GM19025 (cell line): ENCODE data around the gene TRANK1.

ENCODE experiments used
- ATAC-seq: cut with Tn5 transposase; IDR thresholded peaks from one replicate; pipeline ENCODE4 v1.9.1; 2021; ENCODE audit warnings: mild to moderate bottlenecking, low read depth, moderate library complexity; ENCODE audit not compliant: unreplicated experiment

The TRANK1 gene

DNA sequence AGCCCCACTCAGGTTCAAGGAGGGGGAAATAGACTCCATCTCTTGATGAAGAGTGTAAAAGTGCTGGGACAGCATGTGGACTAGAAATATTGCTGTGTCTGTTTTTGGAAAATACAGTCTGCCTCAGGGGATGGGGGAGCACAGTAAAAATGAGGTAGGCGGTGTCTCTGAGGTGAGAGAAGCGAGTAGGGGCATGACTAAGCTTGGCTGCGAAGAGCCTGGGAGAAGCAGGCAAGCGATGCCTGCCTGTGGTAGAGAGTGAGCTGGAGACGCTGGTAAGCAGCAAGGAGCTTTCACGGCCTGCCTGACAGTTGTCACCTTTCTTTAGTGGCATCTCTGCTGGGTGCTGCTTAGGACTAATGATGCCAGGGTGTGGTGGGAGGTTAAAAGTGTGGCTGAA is 131.5 kb downstream of the TRANK1 start:
- ATAC-seq = no peak

DNA sequence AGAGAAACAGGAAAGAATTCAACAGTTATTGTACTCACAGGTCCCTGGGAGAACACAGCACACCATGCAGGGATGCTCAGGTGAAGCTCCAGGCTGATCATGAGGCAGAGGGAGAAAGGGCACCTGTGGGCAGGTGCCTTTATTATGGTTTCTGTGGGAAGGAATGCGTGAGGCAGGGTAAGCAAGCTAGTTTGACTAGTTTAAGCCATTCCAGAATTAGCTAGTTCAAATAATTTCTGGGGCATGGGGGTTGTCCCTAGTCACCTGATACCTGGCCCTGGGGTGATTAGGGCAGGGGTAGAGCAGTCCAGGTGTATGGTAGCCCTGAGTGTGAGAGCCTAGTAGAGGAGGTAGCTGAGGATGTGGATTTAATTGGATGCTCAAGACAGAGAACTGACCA is 132.6 kb downstream of the TRANK1 start:
- ATAC-seq = no peak

DNA sequence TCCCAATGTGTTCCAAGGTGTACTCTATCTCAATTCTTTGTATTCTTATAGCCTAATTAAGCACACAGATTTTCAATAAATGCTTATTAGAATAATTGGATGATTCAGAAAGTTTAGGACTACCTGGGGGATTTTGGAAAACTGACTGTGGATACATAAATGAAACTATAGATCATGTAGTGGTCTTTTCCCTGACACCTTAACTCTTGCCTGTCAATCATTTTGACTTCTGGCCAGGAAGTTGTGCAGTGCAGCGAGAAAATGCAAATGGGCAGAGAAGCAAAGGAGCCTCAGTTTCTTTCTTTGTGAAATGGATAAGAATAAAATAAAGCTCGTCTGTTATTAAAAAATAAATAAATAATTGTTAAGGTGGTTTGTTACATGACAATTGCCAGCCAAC is 133.1 kb downstream of the TRANK1 start:
- no peak for ATAC-seq

DNA sequence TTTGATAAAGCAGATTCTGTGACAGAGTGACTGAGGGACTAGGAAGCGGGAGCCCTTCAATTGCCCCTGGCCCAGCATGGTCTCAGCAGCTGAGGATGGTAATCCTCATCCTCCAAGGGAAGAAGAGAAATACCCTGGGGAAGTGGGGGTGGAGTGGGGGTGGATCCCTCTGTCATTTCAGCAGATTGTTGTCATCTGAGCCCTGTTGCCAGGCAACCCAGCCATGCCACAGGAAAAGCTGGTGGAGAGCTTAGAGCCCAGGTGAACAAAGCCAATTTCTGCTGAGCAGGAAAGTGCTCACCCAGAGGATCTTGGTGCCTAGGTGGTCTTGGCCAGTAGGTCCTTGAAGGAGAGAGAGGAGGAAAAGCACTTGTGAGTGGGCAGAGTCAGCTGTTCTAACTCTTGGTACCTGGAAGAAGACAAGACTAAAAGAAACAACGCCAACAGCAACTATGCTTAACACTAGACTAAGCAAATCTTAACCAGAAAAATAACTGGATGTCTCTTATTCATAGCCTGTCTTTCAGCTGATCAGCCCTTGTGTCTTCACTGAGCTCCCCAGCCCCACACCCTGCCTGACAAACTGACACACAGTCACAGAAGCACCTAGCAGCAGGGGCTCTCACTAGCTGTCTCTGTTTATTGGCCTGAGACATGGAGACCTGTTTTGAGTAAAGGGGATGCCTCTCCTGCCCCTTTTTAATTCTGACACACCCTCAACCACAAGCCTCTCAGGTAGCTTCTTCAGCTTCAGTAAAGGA is 140.4 kb downstream of the TRANK1 start:
- ATAC-seq = no peak

DNA sequence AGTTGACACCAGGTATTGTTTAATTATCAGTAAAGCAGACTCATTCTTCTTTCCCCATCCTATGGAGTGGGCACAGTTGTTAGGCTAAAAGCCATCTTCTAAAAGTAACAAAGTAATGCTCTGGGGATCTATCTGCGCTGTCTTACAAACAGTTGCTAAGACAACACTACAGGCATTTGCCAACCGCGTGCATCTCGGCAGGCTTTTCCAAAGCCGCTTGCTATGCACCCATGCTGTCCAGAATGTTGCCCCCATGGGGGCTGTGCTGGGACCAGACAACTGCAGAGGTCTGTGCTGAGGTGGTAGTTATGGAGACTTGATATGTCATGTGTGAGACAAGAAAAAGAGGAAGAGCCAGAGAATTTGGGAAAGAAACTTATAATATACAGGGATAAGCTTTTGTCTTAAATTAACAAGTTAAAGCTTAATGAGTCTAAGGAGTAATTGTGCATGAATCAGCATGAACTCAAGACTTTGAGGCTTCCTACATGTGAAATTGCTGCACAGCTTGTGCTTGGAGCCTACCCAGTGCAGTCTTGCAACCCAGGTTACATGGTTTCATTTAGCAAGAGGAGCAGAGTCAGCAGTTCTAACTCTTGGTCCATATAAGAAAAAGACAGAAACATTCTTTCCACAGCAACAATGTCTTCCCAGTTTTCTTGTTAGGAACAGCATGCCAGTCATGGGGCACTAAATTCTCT is 141.6 kb downstream of the TRANK1 start:
- ATAC-seq = no peak

DNA sequence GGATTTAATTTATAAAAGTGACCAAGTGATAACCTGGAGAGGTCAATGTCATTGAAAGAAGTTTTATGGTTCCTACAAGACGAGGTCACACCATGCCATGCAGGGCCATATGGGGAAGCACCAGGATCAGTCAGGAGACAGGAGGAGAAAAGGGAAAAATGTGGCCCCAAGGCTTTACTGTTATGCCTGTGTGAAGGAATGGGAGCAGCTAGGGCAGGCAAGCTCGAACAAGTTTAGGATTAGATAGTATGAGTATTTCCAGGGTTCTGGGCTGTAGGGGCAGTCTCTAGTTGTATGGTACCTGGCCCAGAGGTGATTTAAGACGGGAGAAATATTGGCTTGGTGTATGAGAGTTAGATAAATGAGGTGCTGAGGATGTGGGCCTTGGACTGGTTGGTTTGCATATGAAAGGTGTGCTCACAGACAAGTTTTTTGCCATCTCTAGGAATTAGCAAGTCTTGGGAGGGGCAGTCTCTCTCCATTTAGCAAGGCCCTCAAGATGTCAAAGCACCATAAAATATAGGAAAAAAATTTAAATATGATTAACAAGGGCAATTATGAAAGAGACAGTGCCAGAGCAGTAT is 144.2 kb downstream of the TRANK1 start:
- ATAC-seq = no peak

DNA sequence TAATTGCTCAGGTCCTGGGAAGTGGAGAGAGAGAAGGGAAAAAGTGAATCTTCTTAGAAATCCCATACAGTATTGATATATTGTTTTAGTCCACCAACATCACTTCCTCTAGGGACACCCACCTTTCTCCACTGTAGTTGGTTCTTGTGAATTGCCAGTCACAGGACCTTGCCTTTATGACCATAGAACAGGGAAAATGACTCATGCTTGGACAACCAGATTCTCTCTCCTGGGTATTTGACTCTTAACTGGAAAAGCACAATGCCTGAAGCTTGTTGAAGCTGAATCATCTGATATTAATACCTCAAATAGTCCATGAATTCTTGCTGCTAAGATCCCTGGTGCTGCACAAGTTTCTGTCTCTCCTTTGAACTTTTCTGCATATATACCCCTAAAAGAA is 148.0 kb downstream of the TRANK1 start:
- no peak for ATAC-seq

DNA sequence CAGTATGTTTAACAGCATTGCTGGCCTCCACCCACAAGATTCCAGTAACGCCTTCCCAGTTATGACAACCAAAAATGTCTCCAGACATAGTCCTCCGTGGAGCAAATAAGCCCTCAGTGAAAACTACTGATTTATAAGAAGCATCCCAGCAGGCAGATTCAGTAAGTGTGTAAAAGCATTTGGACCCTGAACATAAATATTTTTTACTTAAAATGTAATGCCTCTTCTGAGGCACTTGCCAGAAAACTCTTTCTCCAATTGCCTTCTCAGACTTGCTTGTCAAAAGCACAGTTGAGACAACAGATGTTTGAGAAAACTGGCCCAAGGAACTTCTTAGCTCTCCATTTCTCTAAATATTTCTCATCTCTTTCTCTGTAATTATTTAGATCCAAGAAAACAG is 148.7 kb downstream of the TRANK1 start:
- ATAC-seq = no peak

DNA sequence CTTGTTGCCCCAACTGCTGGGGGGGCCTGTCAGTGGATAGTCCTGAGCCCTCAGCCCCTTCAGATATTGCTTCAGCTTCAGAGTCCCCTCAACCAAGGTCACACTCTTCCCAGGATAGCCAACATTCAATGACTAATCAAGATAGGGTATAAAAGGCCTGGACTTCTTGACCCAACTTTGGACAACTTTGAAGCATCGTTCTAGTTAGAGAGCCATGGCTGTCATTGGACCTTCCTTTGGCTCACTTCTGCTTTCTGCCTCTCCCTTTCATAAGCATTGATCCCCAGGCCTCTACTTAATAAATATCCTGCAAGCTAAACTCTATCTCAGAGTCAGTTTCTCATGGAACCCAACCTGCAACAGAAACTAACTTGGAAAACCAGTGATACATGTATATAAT is 149.2 kb downstream of the TRANK1 start:
- no peak for ATAC-seq

DNA sequence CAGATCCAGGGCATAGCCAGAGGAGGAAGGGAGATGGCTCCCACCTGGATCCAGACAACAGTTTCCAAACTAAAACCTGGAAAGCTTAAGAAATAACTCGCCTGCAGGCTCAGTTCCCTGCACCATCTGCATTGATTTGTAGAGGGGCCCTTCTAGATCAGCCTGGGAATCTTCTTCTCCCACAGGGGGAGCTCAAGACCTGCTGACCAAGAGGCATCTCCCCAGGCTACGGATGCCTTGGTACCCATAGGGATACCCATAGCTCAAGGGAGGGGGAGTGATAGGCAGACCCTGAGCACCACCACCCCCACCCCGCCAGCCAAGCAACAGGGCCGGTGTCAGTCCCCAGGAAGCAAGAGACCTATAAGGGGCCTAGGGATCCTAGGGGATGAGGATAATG is 152.5 kb downstream of the TRANK1 start:
- ATAC-seq = peak; percentile 52

DNA sequence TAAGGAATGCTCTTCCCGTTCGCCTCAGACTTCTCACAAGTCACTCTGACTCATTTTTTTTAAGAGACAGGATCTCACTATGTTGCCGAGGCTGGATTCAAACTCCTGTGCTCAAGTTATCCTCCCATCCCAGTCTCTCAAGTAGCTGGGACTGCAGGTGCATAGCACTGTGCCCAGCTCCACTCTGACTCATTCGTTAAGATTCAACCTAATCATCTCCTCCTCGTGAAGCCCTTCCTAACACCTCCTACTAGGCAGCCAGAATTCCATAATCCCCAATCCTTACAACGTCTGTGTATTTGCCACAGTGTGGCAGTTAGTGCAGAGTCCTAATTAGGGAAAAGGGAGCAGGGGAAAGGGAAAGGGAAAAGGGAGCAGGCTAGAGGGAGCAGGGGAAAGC is 154.1 kb downstream of the TRANK1 start:
- no peak for ATAC-seq

DNA sequence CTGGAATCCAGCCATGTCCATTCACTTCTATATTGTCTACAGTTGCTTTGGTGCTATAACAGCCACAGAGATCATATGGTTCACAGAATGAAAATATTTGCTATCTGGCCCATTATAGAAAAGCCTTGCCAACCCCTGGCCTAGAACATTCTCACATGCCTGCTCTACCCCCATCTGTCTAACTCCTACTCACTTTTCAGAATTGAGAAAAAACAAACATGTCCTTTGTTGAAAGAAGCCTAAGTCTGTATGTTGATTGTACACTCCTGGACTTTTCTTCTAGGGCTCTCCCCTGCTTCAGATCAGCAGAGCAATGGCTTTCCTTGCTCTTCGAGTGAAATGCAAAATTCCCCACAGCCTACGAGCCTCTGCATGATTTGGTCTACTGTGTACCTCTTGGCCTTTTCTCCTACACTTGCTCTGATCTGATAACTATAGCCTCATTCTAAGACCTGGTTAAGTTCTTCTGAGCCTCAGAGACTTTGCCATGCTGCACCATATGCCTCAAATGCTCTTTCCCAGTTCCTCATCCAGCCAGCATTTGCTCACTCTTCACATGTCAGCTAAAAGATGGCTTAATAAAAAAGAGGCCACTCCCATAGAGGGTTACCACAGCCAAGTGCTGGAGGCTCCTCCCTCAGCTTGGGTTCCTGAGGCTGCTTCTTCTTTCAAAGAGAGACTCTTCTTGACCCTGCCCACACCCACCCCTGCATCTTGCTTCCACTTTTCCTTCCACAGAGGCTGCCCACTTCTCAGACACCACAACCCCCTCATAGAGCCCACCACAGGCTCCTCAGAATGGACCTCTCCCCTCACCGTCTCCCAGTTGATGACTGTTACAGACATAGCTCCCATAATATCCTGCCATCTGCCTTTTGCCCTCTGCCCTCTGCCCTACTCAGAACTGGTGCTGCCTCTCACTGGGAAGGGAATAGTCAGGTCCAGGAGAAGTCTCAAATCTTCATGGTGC is 157.6 kb downstream of the TRANK1 start:
- ATAC-seq = no peak

DNA sequence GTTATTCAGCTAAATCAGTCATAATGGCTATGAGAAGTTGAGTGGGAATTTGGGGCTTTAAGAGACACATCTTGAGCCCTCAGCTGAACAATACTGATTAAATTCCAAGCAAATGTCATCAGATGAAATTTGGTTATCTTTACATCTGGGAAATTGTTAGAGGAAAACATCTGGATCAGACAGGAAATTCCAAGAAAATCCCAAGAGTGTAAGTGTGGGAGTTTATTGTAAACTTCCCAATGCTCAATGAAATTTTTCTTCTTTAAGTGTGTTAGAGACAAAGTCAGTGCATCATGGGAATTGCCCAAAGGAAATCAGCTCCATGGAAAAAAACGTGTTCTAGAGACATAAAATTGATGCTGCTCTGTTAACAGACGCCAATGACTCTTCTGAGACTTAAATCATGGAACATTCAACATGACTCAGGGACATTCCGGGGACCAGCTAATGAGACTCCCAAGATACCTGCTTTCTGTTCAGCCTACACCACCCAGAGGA is 160.7 kb downstream of the TRANK1 start:
- ATAC-seq = no peak

DNA sequence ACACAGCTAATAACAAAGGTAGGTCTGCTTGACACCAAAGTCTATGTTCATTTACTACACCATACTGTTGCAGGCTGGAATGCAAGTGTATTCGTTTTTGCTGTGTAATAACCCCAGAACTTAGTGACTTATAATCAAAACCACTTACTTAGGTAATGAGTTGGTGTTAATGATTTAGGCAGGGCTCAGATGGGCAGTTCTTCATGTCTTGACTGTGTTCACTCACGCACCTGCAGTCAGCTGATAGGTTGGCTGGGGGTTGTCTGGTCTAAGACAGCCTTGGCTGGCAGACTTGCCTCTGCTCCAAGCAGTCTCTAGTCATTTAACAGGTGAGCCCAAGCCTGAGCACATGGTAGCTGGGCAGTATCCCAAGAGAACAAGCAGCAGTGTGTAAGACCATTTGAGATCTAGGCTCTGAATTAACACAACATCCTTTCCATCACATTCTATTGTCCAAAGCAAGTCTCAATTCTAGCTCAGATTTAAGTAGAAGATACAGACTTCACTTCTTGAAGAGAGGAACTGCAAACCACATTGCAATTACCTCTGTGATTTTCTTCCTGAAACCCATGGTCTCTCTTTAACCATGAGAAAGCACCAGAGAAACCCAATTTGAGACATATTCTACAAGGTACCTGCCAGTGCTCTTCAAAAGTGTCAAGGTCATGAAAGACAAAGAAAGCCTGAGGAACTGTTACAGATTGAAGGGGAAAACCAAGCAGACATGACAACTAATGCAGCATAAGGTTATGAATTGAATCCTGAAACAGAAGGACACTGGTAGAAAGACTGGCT is 167.2 kb downstream of the TRANK1 start:
- peak; percentile 81 for ATAC-seq
